Hair follicle dermal papilla cell (primary cell): Measurements from ENCODE around the gene ERAP2. TPM values are rescaled to one million over a fixed set of nuclear protein-coding genes. Genes with fewer than 3 reads are reported as not detected.

Source experiments
- small RNA-seq: library from RNA; depleted of rRNA; stranded (forward); fragments of <200 nt; gene quantifications from one replicate; pipeline ENCODE3, GENCODE V24; 2012
- total RNA-seq: library from RNA; depleted of rRNA; stranded (reverse); fragments of >200 nt; gene quantifications from 2 replicates; pipeline ENCODE4 v1.2.3, GENCODE V29; 2012

The ERAP2 gene, protein sequence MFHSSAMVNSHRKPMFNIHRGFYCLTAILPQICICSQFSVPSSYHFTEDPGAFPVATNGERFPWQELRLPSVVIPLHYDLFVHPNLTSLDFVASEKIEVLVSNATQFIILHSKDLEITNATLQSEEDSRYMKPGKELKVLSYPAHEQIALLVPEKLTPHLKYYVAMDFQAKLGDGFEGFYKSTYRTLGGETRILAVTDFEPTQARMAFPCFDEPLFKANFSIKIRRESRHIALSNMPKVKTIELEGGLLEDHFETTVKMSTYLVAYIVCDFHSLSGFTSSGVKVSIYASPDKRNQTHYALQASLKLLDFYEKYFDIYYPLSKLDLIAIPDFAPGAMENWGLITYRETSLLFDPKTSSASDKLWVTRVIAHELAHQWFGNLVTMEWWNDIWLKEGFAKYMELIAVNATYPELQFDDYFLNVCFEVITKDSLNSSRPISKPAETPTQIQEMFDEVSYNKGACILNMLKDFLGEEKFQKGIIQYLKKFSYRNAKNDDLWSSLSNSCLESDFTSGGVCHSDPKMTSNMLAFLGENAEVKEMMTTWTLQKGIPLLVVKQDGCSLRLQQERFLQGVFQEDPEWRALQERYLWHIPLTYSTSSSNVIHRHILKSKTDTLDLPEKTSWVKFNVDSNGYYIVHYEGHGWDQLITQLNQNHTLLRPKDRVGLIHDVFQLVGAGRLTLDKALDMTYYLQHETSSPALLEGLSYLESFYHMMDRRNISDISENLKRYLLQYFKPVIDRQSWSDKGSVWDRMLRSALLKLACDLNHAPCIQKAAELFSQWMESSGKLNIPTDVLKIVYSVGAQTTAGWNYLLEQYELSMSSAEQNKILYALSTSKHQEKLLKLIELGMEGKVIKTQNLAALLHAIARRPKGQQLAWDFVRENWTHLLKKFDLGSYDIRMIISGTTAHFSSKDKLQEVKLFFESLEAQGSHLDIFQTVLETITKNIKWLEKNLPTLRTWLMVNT
- total RNA-seq, result 7.8 and 52.2 TPM in 2 replicates

DNA sequence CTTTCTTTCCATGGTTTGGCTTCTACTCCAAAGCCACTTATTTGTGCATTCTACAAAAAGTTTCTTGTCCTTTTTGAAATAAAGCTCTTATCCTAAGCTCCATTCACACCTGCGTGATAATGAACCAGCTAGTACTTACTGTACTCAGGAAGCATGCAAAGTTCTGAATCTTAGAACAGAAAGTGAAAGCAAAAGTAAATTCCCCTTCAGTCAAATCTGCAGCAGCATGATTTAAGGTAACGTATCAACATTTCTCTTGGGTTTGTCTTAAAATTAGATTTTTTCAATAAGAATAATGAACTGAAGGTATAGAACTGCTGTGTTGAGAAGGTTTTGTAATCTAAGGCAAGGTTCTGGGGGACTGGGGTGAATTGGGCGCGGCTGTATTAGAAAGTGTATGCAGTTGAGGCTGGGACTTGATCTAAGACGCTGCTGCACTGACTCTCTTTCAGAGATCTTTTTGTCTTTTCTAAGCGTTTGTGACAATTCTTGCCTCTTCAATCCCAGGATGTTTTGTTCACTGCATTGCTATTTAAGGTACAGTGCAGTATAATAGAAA is at the start of gene ERAP2:
TSS of gene ERAP2 (plus strand) at position 209 of the 559 bp plus-strand sequence. CDS start 3,186 bp downstream, outside the sequence.

DNA sequence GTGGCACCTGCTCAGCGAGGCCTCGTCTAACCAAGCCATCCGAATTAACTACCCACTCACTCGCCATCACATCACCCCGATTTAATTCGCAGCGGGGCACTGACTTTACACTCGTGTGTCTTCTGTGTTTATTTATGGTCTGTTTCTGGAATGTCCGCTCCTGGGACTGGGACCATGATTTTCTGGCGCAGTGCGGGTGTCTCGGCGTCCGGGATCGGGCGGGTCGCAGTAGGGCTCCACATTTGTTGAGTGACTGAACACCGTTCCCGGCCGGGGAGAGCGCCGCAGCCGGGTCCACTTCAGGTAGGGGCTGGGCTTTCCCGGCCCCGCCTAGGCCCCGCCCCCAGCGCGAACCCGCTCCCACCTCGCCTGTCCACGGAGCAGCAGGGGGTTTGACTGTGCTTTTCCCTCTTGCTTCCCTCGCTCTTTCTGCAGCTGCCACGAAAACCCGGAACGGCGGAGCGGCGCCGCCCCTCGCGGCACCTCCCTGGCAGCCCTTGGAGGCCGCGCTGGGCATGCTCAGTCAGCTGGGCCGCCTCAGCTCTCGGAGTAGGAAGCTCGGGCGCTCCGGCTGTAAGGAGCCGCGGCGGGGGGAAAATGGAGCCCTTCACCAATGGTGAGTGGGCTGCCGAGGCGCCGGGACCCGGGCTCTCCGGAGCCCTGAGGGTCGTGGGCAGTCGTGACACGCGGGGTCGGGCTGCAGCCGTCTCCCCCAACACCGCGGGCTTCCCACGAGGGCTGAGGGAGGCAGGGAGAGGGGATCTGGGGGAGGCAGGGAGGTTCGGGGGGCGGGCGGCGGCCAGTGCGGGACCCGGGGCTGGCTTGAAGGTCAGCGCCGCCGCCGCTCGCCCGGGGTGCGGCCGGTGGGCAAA is 59.5 kb downstream of the ERAP2 start, which contains the start of gene LNPEP:
TSS of gene LNPEP (plus strand) at position 522 of the 872 bp plus-strand sequence. CDS start at position 598, 76 bp downstream.

Small RNA genes within 50 kb of the gene (small RNA-seq; reads per million reads assigned to genes)
- not detected for gene RF00019

Other genes with a start within 250 kb of the ERAP2 start
- gene CAST, start 214.1 kb upstream of the ERAP2 start, total RNA-seq, result 180 and 219 TPM in 2 replicates
- gene ERAP1, start 68.6 kb upstream of the ERAP2 start, total RNA-seq, result 56.6 and 57.0 TPM in 2 replicates
- 42.5 and 51.1 TPM in 2 replicates for gene LNPEP, start 59.6 kb downstream of the ERAP2 start, total RNA-seq